K562 (cell line): ENCODE data around the gene STK11. TPM values are rescaled to one million over a fixed set of nuclear protein-coding genes. Genes with fewer than 3 reads are reported as not detected.

Source experiments
- AFF4 ChIP-seq: sonication (generic); formaldehyde crosslinking; IDR thresholded peaks from 2 replicates; pipeline ENCODE4 v1.8.0; 2023; ENCODE audit warnings: mild to moderate bottlenecking, missing genetic modification reagents
- ATF4 ChIP-seq: fragments of 450-650 bp; formaldehyde crosslinking; IDR thresholded peaks from 2 replicates; pipeline ENCODE4 v1.4.0; 2022; ENCODE audit warnings: mild to moderate bottlenecking, moderate library complexity
- CBFA2T2 ChIP-seq: fragments of 450-650 bp; conservative IDR thresholded peaks from 2 replicates; pipeline ENCODE4 v1.6.1; 2017; ENCODE audit warnings: mild to moderate bottlenecking
- EWSR1 ChIP-seq: fragments of 450-650 bp; IDR thresholded peaks from 2 replicates; pipeline ENCODE4 v1.6.1; 2018; ENCODE audit warnings: borderline replicate concordance, mild to moderate bottlenecking, low read depth, moderate library complexity; ENCODE audit not compliant: partially characterized antibody
- HDAC8 ChIP-seq: fragments of 450-650 bp; IDR thresholded peaks from 2 replicates; pipeline ENCODE4 v1.6.1; 2016; ENCODE audit warnings: mild to moderate bottlenecking, missing genetic modification characterization, moderate library complexity, missing compliant biosample characterization
- IRF9 ChIP-seq: fragments of 450-650 bp; IDR thresholded peaks from 2 replicates; pipeline ENCODE4 v1.6.1; 2016; ENCODE audit warnings: missing biosample characterization, missing genetic modification characterization
- L3MBTL2 ChIP-seq: fragments of 450-650 bp; IDR thresholded peaks from 2 replicates; pipeline ENCODE4 v1.6.1; 2016; ENCODE audit warnings: mild to moderate bottlenecking, moderate library complexity
- NBN ChIP-seq: fragments of 450-650 bp; IDR thresholded peaks from 2 replicates; pipeline ENCODE4 v1.6.1; 2016; ENCODE audit warnings: low read depth, mild to moderate bottlenecking
- PTRF ChIP-seq: fragments of 450-650 bp; IDR thresholded peaks from 2 replicates; pipeline ENCODE4 v1.6.1; 2016; ENCODE audit warnings: mild to moderate bottlenecking, missing genetic modification characterization, missing compliant biosample characterization
- ZNF121 ChIP-seq: sonication (generic); formaldehyde crosslinking; conservative IDR thresholded peaks from 2 replicates; pipeline ENCODE4 v1.8.0; 2022; ENCODE audit warnings: missing genetic modification reagents
- ZNF277 ChIP-seq: fragments of 250-450 bp; sonication (Bioruptor Pico); IDR thresholded peaks from 2 replicates; pipeline ENCODE4 v1.8.0; 2022; ENCODE audit warnings: inconsistent platforms, mild to moderate bottlenecking, moderate library complexity, borderline replicate concordance
- ZNF280A ChIP-seq: fragments of 450-650 bp; IDR thresholded peaks from 2 replicates; pipeline ENCODE4 v1.6.1; 2018; ENCODE audit warnings: mild to moderate bottlenecking, low read depth; ENCODE audit not compliant: partially characterized antibody
- ZNF354B ChIP-seq: fragments of 250-450 bp; sonication (Bioruptor Pico); IDR thresholded peaks from 2 replicates; pipeline ENCODE4 v1.4.0; 2020
- ZNF507 ChIP-seq: conservative IDR thresholded peaks from 2 replicates; pipeline ENCODE4 v1.6.1; 2017; ENCODE audit warnings: missing genetic modification characterization, missing compliant biosample characterization
- ZNF584 ChIP-seq: fragments of 200-800 bp; sonication (Bioruptor generic); IDR thresholded peaks from 2 replicates; pipeline ENCODE4 v1.6.1; 2016; ENCODE audit warnings: low read depth, mild to moderate bottlenecking, missing genetic modification characterization, missing compliant biosample characterization
- ZNF639 ChIP-seq, 2 experiments: fragments of 200-800 bp in 1 of 2; sonication (Bioruptor generic) in 1 of 2; sonication (generic) in 1 of 2; formaldehyde crosslinking in 1 of 2; IDR thresholded peaks in 1 of 2; conservative IDR thresholded peaks in 1 of 2; 2 replicates each; pipeline versions ENCODE4 v1.5.0 to v1.6.1; 2016 to 2020; ENCODE audit warnings: missing compliant biosample characterization in 1 of 2, missing genetic modification characterization in 1 of 2, missing genetic modification reagents in 1 of 2
- polyA plus RNA-seq, 8 experiments: library from polyadenylated mRNA; depleted of rRNA in 4 of 8; stranded (reverse) in 5 of 8; unstranded in 3 of 8; fragments of >200 nt; fragmentation: Nextera tagmentation in 2 of 8; fragmentation: Illumina TruSeq in 1 of 8; extraction: Ambion mirVana in 2 of 8; extraction: Trizol in 1 of 8; gene quantifications; 2 replicates each; pipeline versions ENCODE4 v1.2.1 to v1.2.3, GENCODE V29; 2011 to 2014; ENCODE audit warnings: inconsistent platforms in 1 of 8, missing spikeins in 1 of 8
- total RNA-seq, 7 experiments: library from RNA; depleted of rRNA in 6 of 7; stranded (reverse); fragments of >200 nt in 6 of 7; fragmentation: Illumina TruSeq in 2 of 7; extraction: Trizol in 2 of 7; gene quantifications; 2 replicates each; pipeline versions ENCODE4 v1.2.1 to v1.2.3, GENCODE V29; 2011 to 2021; ENCODE audit warnings: low replicate concordance in 1 of 7

STK11 gene
- total and polyA plus RNA-seq, 9 of the 15 experiments (the other 6 are each of a cell fraction or from before 2014, with no cell fraction given): 0.15 to 96.5 (median 31.7) TPM

- TF ChIP-seq ZNF639 (CRISPR knock-in tag; conservative IDR thresholded peaks at IDR 0.05 in 1 of 2, IDR thresholded peaks at IDR 0.05 in 1 of 2) (no peak; a peak in 1 of 4 replicates), ZNF280A (no peak), NBN (no peak), CBFA2T2 (no peak), AFF4 (no peak), HDAC8 (tag) (no peak), ZNF354B (CRISPR knock-in tag) (no peak), ZNF277 (no peak), ZNF507 (tag) (no peak), IRF9 (tag) (no peak), EWSR1 (no peak), ZNF584 (CRISPR knock-in tag) (no peak), PTRF (no peak), ZNF121 (CRISPR knock-in tag) (no peak), L3MBTL2 (peak; percentile 58), ATF4 (CRISPR knock-in tag) (no peak)
These were observed 38.5 kb downstream of the STK11 start (continued) for GRCh38 chr19:1243768-1244692.
